GM21367 (cell line): Measurements from ENCODE around the gene SEC14L5.
"Not testable (repeated sequence)": the region's sequence is repeated elsewhere in the genome, so short reads cannot be mapped to it uniquely, and the experiment has no call there.

Source experiments
- ATAC-seq: cut with Tn5 transposase; IDR thresholded peaks from one replicate; pipeline ENCODE4 v1.9.1; 2021; ENCODE audit not compliant: unreplicated experiment

Gene SEC14L5

GRCh38 chr16:4948903-4949766 lies 9.0 kb upstream of the SEC14L5 start:
- no peak for ATAC-seq

GRCh38 chr16:4949986-4950385 lies 8.1 kb upstream of the SEC14L5 start:
- no peak for ATAC-seq

- not testable (repeated sequence) for ATAC-seq
These were observed 6.5 kb upstream of the SEC14L5 start for GRCh38 chr16:4951583-4951982.

DNA sequence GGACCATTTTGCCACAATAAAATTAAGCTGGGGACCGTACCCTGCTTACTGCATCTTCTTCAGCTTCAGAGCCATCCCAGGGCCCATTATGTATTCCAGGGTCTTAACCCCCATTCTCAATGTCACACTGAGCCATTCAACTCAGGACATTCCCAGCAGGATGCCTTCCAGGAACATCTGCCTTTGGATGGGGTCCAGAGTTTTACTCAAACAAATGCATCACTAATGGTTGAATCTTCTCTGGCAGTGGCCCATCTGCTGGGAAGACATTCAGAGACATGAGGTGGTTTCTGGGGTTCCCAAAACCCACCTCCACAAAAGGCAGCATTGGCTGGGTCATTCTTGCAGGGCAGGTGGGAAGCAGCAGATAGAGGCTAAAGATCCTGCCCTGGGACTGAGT lies 3.4 kb upstream of the SEC14L5 start:
- ATAC-seq: no peak

DNA sequence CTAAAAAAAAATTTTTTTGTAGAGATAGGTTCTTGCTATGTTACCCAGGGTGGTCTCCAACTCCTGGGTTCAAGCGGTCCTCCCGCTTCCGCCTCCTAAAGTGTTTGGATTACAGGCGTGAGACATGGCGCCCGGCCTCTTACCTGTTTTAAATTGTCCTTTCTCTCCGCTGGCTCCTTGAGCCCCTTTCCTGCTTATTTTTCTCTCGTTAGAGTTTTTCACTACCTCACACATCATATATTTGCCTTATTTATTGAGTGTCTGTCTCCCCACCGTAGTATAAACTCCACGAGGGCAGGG lies 760 bp upstream of the SEC14L5 start:
- ATAC-seq: no peak

GRCh38 chr16:4958510-4959438 lies 644 bp downstream of the SEC14L5 start:
- no peak for ATAC-seq

- no peak for ATAC-seq
These were observed 2.4 kb downstream of the SEC14L5 start for GRCh38 chr16:4960579-4960978.

DNA sequence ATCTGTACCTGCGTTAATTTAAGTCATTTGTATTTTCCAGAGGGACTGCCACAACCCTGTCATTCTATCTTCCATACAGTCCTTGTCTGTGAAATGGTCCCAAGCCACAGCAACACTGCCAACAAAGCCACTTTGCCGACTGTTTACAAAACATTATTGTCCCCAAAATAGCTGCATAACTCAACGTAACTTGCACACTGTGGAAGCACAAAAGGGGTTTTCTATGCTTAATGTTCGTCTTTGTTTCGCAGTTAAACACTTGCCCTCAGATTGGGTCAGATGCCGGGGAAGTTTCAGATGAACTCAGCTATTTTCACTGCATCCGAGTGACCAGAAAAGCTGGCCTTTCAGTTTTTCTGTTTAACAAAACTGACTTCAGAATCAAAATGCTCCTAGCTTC lies 4.6 kb downstream of the SEC14L5 start:
- ATAC-seq: no peak

- ATAC-seq: not testable (repeated sequence)
These were observed 5.4 kb downstream of the SEC14L5 start for GRCh38 chr16:4963527-4963926.

DNA sequence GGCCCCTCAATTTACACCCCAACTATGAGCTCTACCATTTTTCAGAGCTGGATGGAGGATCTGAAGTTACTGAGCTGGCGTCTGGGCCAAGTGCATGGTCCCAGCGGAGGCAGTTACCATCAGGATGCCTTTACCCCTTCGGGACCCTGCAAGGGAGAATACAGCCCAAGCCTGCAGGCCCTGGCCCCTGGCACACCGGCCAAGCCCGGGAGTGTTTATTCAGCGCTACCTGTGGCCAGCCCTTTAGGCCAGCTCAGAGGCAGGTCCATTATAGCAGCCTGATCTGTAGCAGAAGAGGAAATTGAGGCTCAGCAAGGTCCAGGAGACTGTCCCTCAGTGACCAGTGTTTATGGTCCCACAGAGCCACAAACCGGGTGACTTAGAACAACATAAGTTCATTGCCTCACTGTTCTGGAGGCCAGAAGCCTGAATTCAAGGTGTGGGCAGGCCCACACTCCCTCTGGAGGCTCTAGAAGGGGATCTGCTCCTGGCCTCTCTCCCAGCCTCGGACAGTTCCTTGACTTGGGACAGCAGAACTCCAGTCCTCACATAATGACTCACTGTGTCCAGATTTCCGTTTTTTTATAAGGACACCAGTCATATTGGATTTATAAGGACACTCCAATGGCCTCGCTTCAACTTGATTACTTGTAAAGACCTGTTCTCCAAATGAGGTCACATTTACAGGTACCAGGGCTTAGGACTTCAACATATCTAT lies 8.8 kb downstream of the SEC14L5 start:
- ATAC-seq: no peak

DNA sequence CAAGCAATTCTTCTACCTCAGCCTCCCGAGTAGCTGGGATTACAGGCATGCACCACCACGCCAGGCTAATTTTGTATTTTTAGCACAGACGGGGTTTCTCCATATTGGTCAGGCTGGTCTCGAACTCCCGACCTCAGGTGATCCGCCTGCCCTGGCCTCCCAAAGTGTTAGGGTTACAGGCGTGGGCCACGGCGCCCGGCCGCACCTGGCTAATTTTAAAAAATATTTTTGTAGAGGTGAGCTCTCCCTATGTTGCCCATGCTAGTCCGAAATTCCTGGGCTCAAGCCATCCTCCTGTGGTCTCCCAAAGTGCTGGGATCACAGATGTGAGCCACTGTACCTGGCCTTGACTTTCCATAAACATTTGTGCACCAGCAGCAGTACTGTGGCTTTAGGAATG lies 10.1 kb downstream of the SEC14L5 start:
- not testable (repeated sequence) for ATAC-seq

- no peak for ATAC-seq
These were observed 10.9 kb downstream of the SEC14L5 start for GRCh38 chr16:4968879-4969483.

DNA sequence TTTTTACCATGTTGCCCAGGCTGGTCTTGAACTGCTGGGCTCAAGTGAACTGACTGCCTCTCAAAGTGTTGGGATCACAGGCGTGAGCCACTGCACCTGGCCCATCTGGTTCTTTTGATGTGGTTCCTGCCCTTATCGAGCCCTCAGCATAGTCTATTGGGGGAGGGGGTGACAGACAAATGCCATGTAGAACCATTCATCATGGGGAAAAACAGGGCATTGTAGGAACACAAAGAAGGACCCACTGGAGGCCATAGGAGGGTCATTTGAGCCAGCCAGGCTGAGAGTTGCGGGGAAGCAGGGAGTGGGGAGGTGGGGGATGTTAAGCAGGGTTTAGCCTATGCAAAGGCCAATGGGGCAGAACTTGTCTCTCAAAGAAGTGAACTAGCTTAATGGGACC lies 11.9 kb downstream of the SEC14L5 start:
- ATAC-seq: no peak

DNA sequence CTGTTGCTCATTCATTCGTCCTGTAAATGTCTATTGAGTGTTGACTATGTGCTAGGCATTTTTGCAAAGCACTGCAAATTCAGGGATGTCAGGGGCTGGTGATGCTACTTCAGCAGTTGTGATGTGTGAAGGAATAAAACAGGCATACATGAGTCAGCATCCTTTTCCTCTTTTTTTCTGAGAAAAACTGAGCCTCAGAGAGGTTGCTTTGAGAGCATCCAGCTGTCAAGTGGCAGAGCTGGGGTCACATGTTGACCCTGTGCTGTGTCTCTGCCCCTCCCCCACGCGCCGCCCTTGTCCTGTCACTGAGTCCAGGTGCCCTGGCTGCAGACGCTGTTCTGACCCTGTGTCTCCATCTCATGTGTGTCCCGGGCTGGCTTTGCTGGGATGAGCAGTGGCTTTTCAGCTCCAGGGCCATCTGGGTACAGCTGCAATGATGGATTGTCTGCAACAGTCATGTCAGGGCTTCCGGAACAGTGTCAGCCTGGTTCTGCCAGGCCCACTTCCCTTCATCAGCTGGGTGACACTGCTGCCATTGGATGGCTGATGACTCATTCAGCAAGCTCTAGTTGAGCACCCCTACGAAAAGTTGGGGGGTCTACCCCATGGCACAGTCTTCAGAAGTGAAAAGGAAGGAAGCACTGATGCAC lies 14.9 kb downstream of the SEC14L5 start:
- no peak for ATAC-seq

DNA sequence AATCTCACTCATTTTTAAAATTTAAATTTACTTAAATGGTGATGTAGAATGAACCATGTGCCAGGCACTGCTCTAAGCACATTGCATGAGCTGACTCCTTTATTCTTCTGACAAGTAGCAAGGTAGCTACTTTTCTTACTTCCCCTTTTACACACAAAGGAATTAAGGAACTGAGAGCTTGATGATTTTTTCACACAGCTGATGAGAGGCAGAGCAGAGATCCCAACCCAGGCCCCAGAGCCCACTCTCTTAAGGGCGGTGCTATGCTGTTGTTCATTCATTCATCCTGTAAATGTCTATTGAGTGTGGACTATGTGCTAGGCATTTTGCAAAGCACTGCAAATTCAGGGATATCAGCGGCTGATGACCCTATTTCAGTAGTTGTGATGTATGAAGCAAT lies 17.9 kb downstream of the SEC14L5 start:
- peak; percentile 95 for ATAC-seq

DNA sequence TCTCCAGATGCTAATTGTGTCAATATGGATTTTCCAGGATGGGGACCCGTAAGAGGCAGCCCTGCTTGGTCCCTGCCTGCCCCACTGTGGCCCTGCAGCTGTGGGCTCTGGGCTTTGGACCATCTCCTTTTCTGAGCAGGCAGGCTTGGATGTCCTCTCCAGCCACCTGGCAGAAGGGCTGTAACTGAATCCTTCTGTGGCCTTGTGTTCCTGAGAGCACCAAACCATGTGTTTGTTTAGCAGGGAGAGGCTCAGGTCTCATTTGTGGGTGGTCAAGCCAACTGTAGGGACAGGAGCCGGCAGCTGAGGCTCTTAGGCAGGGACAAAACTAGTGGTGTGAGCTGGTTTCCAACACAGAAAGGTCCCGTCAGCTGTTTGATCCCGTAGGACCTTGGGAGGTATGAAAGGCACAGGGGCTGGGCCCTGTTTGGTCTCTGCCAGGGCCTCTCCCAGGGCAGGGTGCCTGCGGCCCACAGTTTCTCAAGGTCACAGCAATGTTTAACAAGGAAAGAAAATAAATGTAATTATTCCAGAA lies 18.5 kb downstream of the SEC14L5 start:
- ATAC-seq: no peak

DNA sequence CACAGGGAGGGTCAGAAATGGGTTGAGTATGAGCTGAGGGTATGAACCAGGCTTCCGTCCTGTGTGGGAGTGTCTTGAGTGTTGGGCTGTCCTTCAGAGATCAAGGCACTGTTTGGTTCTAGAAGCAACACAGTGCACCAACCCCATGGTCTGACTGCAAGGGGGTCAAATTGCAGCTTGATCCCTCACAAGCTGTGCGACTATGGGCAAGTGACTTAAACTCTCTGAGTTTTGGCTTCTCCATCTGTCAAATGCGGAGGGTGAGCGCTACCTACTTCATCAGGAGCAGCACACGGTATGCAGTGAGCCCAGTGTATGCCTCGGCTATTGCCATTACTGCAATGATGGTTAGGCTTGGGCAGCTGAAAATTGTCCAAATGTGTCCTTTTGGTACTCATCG lies 21.0 kb downstream of the SEC14L5 start:
- no peak for ATAC-seq

DNA sequence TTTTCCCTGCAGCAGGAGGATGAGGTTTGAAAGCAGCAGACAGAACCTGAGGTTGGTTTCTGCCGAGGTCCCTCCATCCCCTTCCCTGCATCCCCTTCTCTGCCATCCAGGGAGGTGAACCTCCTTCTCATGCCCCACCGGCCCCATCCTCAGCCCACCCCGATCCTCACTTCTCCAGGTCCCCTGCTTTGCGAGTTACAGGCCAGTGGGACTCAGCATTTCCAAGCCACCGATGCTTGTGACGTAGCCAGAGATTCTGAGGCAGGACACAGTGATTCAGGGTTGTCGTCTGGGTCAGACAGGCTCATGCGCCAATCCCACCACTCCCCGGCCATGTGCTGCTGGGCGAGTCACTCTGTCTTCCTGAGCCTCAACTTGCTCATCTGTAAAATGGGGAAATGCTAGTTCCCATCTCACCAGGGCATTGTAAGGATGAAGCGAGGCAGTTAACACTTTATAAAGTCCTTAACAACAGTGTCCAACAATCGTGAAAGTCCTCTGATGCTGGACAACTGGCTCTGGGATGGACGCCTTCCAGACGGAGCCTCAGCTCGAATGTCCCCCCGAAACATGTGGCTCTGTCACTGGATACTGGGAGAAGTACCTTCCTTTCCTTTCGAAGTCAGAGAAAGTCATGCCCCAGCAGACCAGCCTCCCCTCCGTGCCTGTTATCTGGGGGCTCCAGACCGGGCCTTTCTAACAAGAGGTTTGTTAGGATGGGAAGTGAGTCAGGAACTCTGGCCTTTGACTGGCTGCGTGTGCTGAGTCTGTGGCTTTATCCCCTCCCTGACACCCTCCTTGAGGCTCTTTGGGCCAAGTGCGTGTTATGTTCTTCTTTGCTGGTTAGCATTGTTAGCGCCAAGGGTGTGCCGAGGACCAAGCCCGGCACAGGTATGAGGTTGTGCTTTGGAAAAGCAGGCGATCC lies 21.9 kb downstream of the SEC14L5 start:
- ATAC-seq: no peak

GRCh38 chr16:4980691-4981090 lies 22.6 kb downstream of the SEC14L5 start:
- no peak for ATAC-seq
